Peyer's patch (tissue), 4 donors: ENCODE results near the gene REX1BD. TPM values are rescaled to one million over a fixed set of nuclear protein-coding genes. Genes with fewer than 3 reads are reported as not detected.
A peak's percentile ranks its signal among the peaks of the same experiment; 100 is the strongest.
"Not testable (repeated sequence)": the region's sequence is repeated elsewhere in the genome, so short reads cannot be mapped to it uniquely, and the experiment has no call there.

ENCODE experiments used
- DNase-seq, 3 donors: peaks; one replicate each; pipeline ENCODE4 v3.0.0-alpha.2; 2017 to 2019
- H3K27ac ChIP-seq, 4 donors: fragments of 200-600 bp; sonication (generic); one replicate each; pipeline ENCODE4 v1.5.1; 2016 to 2019
- H3K27me3 ChIP-seq, 2 donors: fragments of 200-600 bp; sonication (generic); one replicate each; pipeline ENCODE4 v1.5.1; 2019
- H3K36me3 ChIP-seq, 3 donors: fragments of 200-600 bp; sonication (generic); one replicate each; pipeline ENCODE4 v1.5.1; 2016 to 2019
- H3K4me1 ChIP-seq, 4 donors: fragments of 200-600 bp; sonication (generic); one replicate each; pipeline ENCODE4 v1.5.1; 2016 to 2019
- H3K4me3 ChIP-seq, 4 donors: fragments of 200-600 bp; sonication (generic); 1 replicate in 3 of 4; 2 replicates in 1 of 4; pipeline ENCODE4 v1.5.1; 2016 to 2019; ENCODE audit warnings: mild to moderate bottlenecking in 1 of 4
- H3K9me3 ChIP-seq, 4 donors: fragments of 200-600 bp; sonication (generic); one replicate each; pipeline ENCODE4 v1.5.1; 2016 to 2019; ENCODE audit warnings: mild to moderate bottlenecking in 1 of 4
- POLR2A ChIP-seq, 2 donors: fragments of 450-650 bp; IDR thresholded peaks; one replicate each; pipeline ENCODE4 v1.5.1; 2017; ENCODE audit warnings: antibody characterized with exemption in 2 of 2, mild to moderate bottlenecking in 2 of 2, moderate library complexity in 2 of 2
- total RNA-seq, 4 donors: library from RNA; depleted of rRNA; stranded (reverse); fragments of >200 nt; gene quantifications; one replicate each; pipeline ENCODE4 v1.1.0, GENCODE V29; 2016
- TF ChIP-seq, protein P1 (sequence below), 6 experiments: fragments of 450-650 bp in 4 of 6; fragments of 200-600 bp in 2 of 6; sonication (generic) in 1 of 6; IDR thresholded peaks; one replicate each; pipeline ENCODE4 v1.5.1; 2017 to 2019; ENCODE audit warnings: antibody characterized with exemption in 6 of 6, mild to moderate bottlenecking in 3 of 6, moderate library complexity in 1 of 6

Gene REX1BD
- total RNA-seq, 4 donors from 2014 or later: 68.1 to 76.3 (median 72.2) TPM

DNA sequence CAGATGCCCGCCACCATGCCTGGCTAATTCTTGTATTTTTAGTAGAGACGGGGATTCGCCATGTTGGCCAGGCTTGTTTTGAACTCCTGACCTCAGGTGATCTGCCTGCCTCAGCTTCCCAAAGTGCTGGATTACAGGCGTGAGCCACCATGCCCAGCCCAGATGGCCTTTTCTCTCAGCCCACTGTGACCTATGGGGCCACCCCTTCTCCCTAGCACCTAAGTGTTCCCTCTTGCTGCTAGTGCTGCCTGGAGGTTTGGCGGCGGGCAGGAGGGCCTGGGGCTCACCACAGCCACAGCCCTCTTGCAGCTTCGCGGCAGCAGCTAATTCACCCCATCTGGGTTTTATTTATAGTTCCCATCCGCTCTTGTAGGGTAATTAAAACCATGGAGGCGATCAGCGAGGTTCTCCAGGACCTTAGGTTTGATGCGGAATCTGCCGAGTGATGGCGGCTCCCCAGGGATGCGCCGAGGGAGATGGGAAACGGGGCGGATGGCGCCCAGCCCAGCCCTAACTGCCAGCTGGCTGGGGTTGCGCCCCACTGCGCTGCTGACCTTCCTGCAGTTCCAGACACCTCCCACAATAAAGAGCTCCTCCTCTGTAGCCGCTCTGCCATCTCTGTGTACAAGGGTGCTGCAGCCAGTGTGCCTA lies 3.3 kb downstream of the REX1BD start:
- no peak overlapping the region for H3K4me3 ChIP-seq
- peaks cover 0 to 5% of the 10 kb centered on the region in 2 donors for H3K27me3 ChIP-seq
- no peaks in the 10 kb centered on the region for H3K9me3 ChIP-seq
- no peak for TF ChIP-seq POLR2A (IDR thresholded peaks at IDR 0.05)
- TF ChIP-seq, protein P1, sequence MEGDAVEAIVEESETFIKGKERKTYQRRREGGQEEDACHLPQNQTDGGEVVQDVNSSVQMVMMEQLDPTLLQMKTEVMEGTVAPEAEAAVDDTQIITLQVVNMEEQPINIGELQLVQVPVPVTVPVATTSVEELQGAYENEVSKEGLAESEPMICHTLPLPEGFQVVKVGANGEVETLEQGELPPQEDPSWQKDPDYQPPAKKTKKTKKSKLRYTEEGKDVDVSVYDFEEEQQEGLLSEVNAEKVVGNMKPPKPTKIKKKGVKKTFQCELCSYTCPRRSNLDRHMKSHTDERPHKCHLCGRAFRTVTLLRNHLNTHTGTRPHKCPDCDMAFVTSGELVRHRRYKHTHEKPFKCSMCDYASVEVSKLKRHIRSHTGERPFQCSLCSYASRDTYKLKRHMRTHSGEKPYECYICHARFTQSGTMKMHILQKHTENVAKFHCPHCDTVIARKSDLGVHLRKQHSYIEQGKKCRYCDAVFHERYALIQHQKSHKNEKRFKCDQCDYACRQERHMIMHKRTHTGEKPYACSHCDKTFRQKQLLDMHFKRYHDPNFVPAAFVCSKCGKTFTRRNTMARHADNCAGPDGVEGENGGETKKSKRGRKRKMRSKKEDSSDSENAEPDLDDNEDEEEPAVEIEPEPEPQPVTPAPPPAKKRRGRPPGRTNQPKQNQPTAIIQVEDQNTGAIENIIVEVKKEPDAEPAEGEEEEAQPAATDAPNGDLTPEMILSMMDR (IDR thresholded peaks at IDR 0.05): no peak
- peaks cover 0 to 31% (median 12%) of the 10 kb centered on the region in 4 donors for H3K4me1 ChIP-seq
- peaks cover 0 to 11% (median 0%) of the 10 kb centered on the region in 3 donors for H3K36me3 ChIP-seq
- no peak overlapping the region for H3K27ac ChIP-seq
- DNase-seq: no peak

DNA sequence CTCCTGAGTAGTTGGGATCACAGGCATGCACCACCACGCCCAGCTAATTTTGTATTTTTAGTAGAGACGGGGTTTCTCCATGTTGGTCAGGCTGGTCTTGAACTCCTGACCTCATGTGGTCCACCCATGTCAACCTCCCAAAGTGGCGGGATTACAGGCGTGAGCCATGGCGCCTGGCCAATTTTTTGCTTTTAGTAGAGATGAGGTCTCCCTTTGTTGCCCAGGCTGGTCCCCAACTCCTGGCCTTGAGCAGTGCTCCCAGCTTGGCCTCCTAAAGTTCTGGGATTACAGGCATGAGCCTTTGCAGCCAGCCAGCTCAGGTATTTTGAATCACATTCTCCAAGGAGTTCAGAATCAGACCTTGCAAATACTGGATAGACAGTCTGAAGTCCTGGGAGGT lies 4.1 kb downstream of the REX1BD start:
- not testable (repeated sequence) for H3K27me3 ChIP-seq, DNase-seq, H3K4me3 ChIP-seq, H3K27ac ChIP-seq, H3K9me3 ChIP-seq
- Histone ChIP-seq H3K36me3 (peaks cover 0 to 11% (median 0%) of the 10 kb centered on the region in 3 donors), H3K4me1 (peaks cover 0 to 31% (median 12%) of the 10 kb centered on the region in 4 donors)

DNA sequence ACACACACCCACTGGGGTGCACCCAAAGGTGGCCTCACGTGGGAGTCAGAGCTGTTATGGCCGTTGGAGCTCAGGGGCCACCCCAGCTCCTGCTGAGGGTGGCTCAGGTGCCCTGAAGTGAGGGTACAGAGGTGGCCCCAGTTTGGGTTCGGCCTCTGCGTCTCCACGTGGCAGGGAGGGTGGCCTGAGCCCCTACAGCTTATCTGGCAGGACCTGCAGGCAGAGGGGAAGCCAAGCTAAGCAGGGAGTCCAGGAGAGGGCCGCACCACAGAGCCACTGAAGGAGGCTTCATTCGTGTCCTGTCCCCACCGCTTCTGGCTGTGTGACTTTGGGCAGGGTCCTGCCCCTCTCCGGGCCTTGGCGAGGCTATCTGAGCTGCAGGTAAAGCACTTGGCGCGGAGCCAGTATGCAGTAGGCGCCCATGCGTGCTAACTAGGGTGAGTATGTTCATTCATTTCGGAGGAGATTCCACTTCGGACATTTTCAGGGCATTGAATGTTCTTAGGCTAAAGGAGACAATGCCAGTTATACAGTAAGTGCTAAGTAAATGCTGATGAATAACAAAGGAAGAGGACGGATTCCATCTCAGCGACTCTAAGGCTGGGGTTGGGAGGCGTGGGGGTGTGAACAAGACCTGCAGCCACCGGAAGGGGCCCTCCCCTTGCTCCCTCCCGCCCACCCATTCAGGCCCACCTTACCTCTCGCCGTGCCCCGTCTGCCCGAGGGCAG lies 4.9 kb downstream of the REX1BD start:
- no peaks in the 10 kb centered on the region for H3K9me3 ChIP-seq
- H3K4me1 ChIP-seq: peaks cover 0 to 31% (median 12%) of the 10 kb centered on the region in 4 donors
- peaks cover 0 to 7% of the 10 kb centered on the region in 2 donors for H3K27me3 ChIP-seq
- DNase-seq: no peak
- peak overlapping the region in 2 of 4 donors; percentile 38 to 55 for H3K27ac ChIP-seq
- H3K36me3 ChIP-seq: peaks cover 0 to 11% (median 0%) of the 10 kb centered on the region in 3 donors
- no peak for TF ChIP-seq POLR2A (IDR thresholded peaks at IDR 0.05)
- TF ChIP-seq, protein P1 (IDR thresholded peaks at IDR 0.05): no peak
- peak overlapping the region in 3 of 4 donors; percentile 22 to 49 (median 47) for H3K4me3 ChIP-seq

DNA sequence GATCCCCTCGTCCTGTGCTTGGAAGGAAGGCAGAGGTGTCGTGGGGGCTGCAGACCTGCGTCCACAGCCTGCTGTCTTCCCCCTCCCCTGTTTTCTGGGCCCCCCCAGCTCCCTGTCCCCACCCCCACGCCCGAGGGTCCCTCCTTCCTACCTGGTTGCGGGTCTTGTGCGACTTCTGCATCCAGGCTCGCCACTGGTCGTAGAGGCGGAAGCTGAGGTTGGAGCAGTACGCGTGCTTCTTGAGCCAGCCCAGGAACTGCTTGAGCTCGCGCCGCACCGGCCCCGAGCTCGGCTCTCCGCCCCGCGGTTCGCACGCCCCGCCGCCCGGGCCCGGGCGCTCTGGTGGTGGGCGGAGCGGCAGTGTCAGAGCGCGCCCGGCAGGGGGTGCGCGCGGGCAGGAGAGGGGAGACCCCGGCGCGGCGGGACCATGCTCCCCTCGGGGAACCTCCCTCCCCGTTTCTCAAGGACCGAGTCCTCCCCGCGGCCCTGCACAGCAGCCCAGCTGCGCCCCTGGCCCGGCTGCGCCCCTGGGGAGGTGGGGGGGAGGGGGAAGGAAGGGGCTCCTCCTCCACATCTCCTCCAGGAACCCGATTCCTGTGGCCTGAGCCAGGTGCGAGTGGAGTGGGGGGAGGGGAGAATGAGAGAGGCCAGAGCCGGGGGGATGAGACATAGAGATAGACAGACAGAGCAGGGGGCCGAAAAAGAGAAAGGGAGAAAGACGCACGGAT lies 5.7 kb downstream of the REX1BD start:
- H3K27me3 ChIP-seq: peaks cover 0 to 7% of the 10 kb centered on the region in 2 donors
- H3K4me3 ChIP-seq: peak overlapping the region; percentile 22 to 50 (median 48)
- H3K36me3 ChIP-seq: peaks cover 0 to 11% (median 0%) of the 10 kb centered on the region in 3 donors
- TF ChIP-seq, protein P1 (IDR thresholded peaks at IDR 0.05): peak; percentile 80 to 93 (median 87)
- no peak for TF ChIP-seq POLR2A (IDR thresholded peaks at IDR 0.05)
- H3K27ac ChIP-seq: peak overlapping the region in 2 of 4 donors; percentile 38 to 55
- peaks cover 0 to 29% (median 12%) of the 10 kb centered on the region in 4 donors for H3K4me1 ChIP-seq
- H3K9me3 ChIP-seq: no peaks in the 10 kb centered on the region
- DNase-seq: peak; percentile 77 to 87 (median 80)

DNA sequence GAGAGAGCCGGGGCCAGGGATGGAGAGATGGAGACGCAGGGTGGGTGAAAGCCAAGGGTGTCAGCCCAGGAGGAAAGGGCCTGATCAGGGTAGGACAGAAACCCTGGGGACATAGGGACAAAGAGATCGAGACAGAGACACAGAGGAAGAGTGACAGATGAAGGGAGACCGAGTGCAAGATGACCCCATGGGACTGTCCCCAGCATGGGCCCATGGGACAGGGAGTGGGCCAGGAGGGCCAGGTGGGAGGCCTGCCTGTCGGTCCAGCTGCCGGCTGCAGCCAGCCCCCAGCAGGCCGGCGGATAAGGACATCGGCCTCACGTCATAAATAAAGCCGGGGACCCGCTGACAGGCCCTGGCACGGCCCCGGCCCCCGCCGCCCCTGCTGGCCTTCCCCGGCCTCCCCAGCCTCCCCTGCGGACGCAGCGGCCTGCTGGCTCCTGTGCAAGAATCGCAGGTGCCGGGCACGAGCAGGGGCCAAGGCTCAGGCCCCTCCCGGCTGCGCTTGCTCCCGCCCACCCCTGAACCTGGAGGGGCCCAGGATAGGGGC lies 6.3 kb downstream of the REX1BD start:
- DNase-seq: no peak
- H3K27me3 ChIP-seq: peaks cover 0 to 7% of the 10 kb centered on the region in 2 donors
- peak overlapping the region in 1 of 4 donors; percentile 55 for H3K27ac ChIP-seq

More for the DNA sequence above, 6.3 kb downstream of the REX1BD start:
- TF ChIP-seq, protein P1 (IDR thresholded peaks at IDR 0.05): no peak
- TF ChIP-seq POLR2A (IDR thresholded peaks at IDR 0.05): no peak
- Histone ChIP-seq H3K36me3 (peaks cover 0 to 11% (median 0%) of the 10 kb centered on the region in 3 donors), H3K9me3 (no peaks in the 10 kb centered on the region), H3K4me3 (peak overlapping the region; percentile 22 to 50 (median 48)), H3K4me1 (peaks cover 0 to 23% (median 10%) of the 10 kb centered on the region in 4 donors)
